H1 (cell line): ENCODE results near the gene BCL3. TPM values are rescaled to one million over a fixed set of nuclear protein-coding genes. Genes with fewer than 3 reads are reported as not detected.

Experiments
- CTCF ChIA-PET: fragments of 300-600 bp; sonication (Branson Sonifier 250); formaldehyde crosslinking; loops from one replicate; lab custom pipeline; 2021; ENCODE audit not compliant: partially characterized antibody; lab: Charles Lee
- POLR2A ChIA-PET: fragments of 300-600 bp; sonication (Branson Sonifier 250); formaldehyde crosslinking; loops from one replicate; lab custom pipeline; 2021; ENCODE audit warnings: inconsistent platforms; ENCODE audit not compliant: partially characterized antibody; lab: Charles Lee
- DNase-seq, 2 experiments: peaks; one replicate each; pipeline versions ENCODE4 v3.0.0 to v3.0.0-alpha.2; 2010 to 2022; ENCODE audit warnings: low spot score in 2 of 2, low read depth in 1 of 2, mixed read lengths in 1 of 2
- FAIRE-seq: peaks from 2 replicates; lab custom pipeline; 2011; peaks lifted over from hg19 to GRCh38; lab: Jason Lieb, UNC
- H2AFZ ChIP-seq: 2 replicates; pipeline ENCODE4 v1.8.1; 2012; ENCODE audit warnings: low read length, inconsistent platforms
- H2AK5ac ChIP-seq: 2 replicates; pipeline ENCODE4 v1.6.1; 2013; ENCODE audit warnings: low read depth, low read length
- H2BK120ac ChIP-seq: replicated peaks from 2 replicates; pipeline ENCODE3; 2013; ENCODE audit warnings: low read depth, low read length, inconsistent platforms
- H2BK12ac ChIP-seq: 2 replicates; pipeline ENCODE4 v1.6.1; 2013; ENCODE audit warnings: low read depth, low read length
- H2BK15ac ChIP-seq: 2 replicates; pipeline ENCODE4 v1.6.1; 2013; ENCODE audit warnings: low read length
- H2BK20ac ChIP-seq: 2 replicates; pipeline ENCODE4 v1.6.1; 2013; ENCODE audit warnings: low read length
- H2BK5ac ChIP-seq: 2 replicates; pipeline ENCODE4 v1.6.1; 2013; ENCODE audit warnings: low read depth, low read length
- H3K14ac ChIP-seq: 2 replicates; pipeline ENCODE4 v1.6.1; 2013; ENCODE audit warnings: inconsistent platforms; ENCODE audit not compliant: insufficient read length
- H3K18ac ChIP-seq: 2 replicates; pipeline ENCODE4 v1.6.1; 2013; ENCODE audit warnings: low read length; ENCODE audit errors: extremely low read depth
- H3K23ac ChIP-seq: 2 replicates; pipeline ENCODE4 v1.6.1; 2013; ENCODE audit warnings: inconsistent platforms; ENCODE audit not compliant: insufficient read length
- H3K23me2 ChIP-seq: 2 replicates; pipeline ENCODE4 v1.6.1; 2013; ENCODE audit warnings: low read depth, low read length
- H3K27ac ChIP-seq: 2 replicates; pipeline ENCODE4 v1.6.1; 2011; ENCODE audit warnings: low read depth, low read length, inconsistent platforms
- H3K27me3 ChIP-seq, 4 experiments: replicated peaks in 1 of 4; 1 replicate in 1 of 4; 2 replicates in 3 of 4; pipeline versions ENCODE4 v1.6.1 to v1.8.1; 2011 to 2013; ENCODE audit warnings: low read length in 3 of 4, mild to moderate bottlenecking in 3 of 4, inconsistent platforms in 2 of 4, mixed read lengths in 2 of 4, moderate library complexity in 1 of 4; ENCODE audit not compliant: control insufficient read depth in 3 of 4, insufficient read depth in 3 of 4; ENCODE audit errors: extremely low read depth in 1 of 4
- H3K36me3 ChIP-seq, 4 experiments: 2 replicates each; pipeline versions ENCODE4 v1.6.1 to v1.8.1; 2011 to 2013; ENCODE audit warnings: mild to moderate bottlenecking in 4 of 4, low read length in 3 of 4, moderate library complexity in 2 of 4, control low read depth in 1 of 4, inconsistent platforms in 1 of 4; ENCODE audit not compliant: insufficient read depth in 4 of 4, control insufficient read depth in 2 of 4
- H3K4ac ChIP-seq: replicated peaks from 2 replicates; pipeline ENCODE3; 2013; ENCODE audit warnings: low read length, low read depth, mixed read lengths, inconsistent platforms; ENCODE audit not compliant: insufficient read length
- H3K4me1 ChIP-seq, 4 experiments: replicated peaks in 1 of 4; 1 replicate in 1 of 4; 2 replicates in 3 of 4; pipeline versions ENCODE4 v1.6.1 to v1.8.1; 2011 to 2013; ENCODE audit warnings: low read length in 3 of 4, inconsistent platforms in 2 of 4, mixed read lengths in 1 of 4; ENCODE audit not compliant: insufficient read depth in 4 of 4, control insufficient read depth in 3 of 4
- H3K4me2 ChIP-seq, 2 experiments: 2 replicates each; pipeline versions ENCODE4 v1.6.1 to v1.8.1; 2011 to 2013; ENCODE audit warnings: low read depth in 2 of 2, low read length in 2 of 2, control low read depth in 1 of 2, inconsistent platforms in 1 of 2, mild to moderate bottlenecking in 1 of 2; ENCODE audit not compliant: insufficient read depth in 1 of 2
- H3K4me3 ChIP-seq, 4 experiments: fragments of 200-600, 300-600 bp in 1 of 4; sonication (generic), shearing (Covaris generic), sonication (Bioruptor Twin) in 1 of 4; 2 replicates each; pipeline versions ENCODE4 v1.5.1 to v1.8.1; 2011 to 2016; ENCODE audit warnings: low read length in 4 of 4, low read depth in 3 of 4, control low read depth in 2 of 4, inconsistent platforms in 2 of 4, mild to moderate bottlenecking in 2 of 4, mixed read lengths in 1 of 4, moderate library complexity in 1 of 4; ENCODE audit not compliant: insufficient read depth in 2 of 4; ENCODE audit errors: extremely low read depth in 1 of 4
- H3K56ac ChIP-seq: replicated peaks from 2 replicates; pipeline ENCODE3; 2013; ENCODE audit warnings: low read depth, mild to moderate bottlenecking, mixed read lengths, low read length, inconsistent platforms; ENCODE audit not compliant: insufficient read length
- H3K79me1 ChIP-seq: 2 replicates; pipeline ENCODE4 v1.6.1; 2013; ENCODE audit warnings: low read depth, low read length, control low read depth
- H3K79me2 ChIP-seq, 2 experiments: 2 replicates each; pipeline versions ENCODE4 v1.6.1 to v1.8.1; 2012 to 2013; ENCODE audit warnings: low read length in 2 of 2, mild to moderate bottlenecking in 2 of 2, inconsistent platforms in 1 of 2; ENCODE audit not compliant: insufficient read depth in 2 of 2, control insufficient read depth in 1 of 2
- H3K9ac ChIP-seq, 4 experiments: replicated peaks in 1 of 4; 1 replicate in 1 of 4; 2 replicates in 3 of 4; pipeline versions ENCODE4 v1.6.1 to v1.8.1; 2011 to 2013; ENCODE audit warnings: low read depth in 3 of 4, low read length in 3 of 4, control low read depth in 2 of 4, mild to moderate bottlenecking in 2 of 4, moderate library complexity in 2 of 4, inconsistent platforms in 1 of 4; ENCODE audit errors: extremely low read depth in 1 of 4
- H3K9me3 ChIP-seq, 2 experiments: 2 replicates each; pipeline versions ENCODE4 v1.6.1 to v1.8.1; 2012 to 2013; ENCODE audit warnings: mild to moderate bottlenecking in 2 of 2, moderate library complexity in 2 of 2, control low read depth in 1 of 2, inconsistent platforms in 1 of 2, low read depth in 1 of 2, low read length in 1 of 2, mixed read lengths in 1 of 2; ENCODE audit not compliant: insufficient read depth in 2 of 2
- H4K20me1 ChIP-seq, 2 experiments: replicated peaks in 1 of 2; 2 replicates each; pipeline versions ENCODE3 to v1.8.1; 2011 to 2013; ENCODE audit warnings: inconsistent platforms in 2 of 2, low read length in 2 of 2, mild to moderate bottlenecking in 1 of 2; ENCODE audit not compliant: insufficient read depth in 2 of 2, control insufficient read depth in 1 of 2
- H4K5ac ChIP-seq: 2 replicates; pipeline ENCODE4 v1.6.1; 2013; ENCODE audit warnings: low read length, low read depth, mixed read lengths, inconsistent platforms; ENCODE audit not compliant: insufficient read length
- H4K8ac ChIP-seq: 2 replicates; pipeline ENCODE4 v1.8.0; 2013; ENCODE audit warnings: mild to moderate bottlenecking, moderate library complexity, low read length, inconsistent platforms; ENCODE audit not compliant: insufficient read depth; ENCODE audit errors: extremely low read depth
- H4K91ac ChIP-seq: replicated peaks from 2 replicates; pipeline ENCODE3; 2013; ENCODE audit warnings: low read length, mixed read lengths, inconsistent platforms; ENCODE audit not compliant: insufficient read length
- ATF3 ChIP-seq: IDR thresholded peaks from 2 replicates; pipeline ENCODE4 v1.6.1; 2011; ENCODE audit warnings: low read depth, mild to moderate bottlenecking, low read length; ENCODE audit not compliant: insufficient read depth
- BACH1 ChIP-seq: IDR thresholded peaks from 2 replicates; pipeline ENCODE4 v1.6.1; 2012; ENCODE audit warnings: low read length, improper control_type of control experiment
- JUN ChIP-seq: IDR thresholded peaks from 2 replicates; pipeline ENCODE4 v1.6.1; 2011; ENCODE audit warnings: low read depth, mild to moderate bottlenecking, improper control_type of control experiment, low read length
- KDM4A ChIP-seq: IDR thresholded peaks from one replicate; pipeline ENCODE4 v1.7.1; 2012; ENCODE audit warnings: low read depth, mild to moderate bottlenecking, moderate library complexity, low read length, inconsistent platforms; ENCODE audit not compliant: severe bottlenecking
- NRF1 ChIP-seq: IDR thresholded peaks from 2 replicates; pipeline ENCODE4 v1.6.1; 2011; ENCODE audit warnings: mild to moderate bottlenecking, low read depth, low read length, improper control_type of control experiment
- SIX5 ChIP-seq: IDR thresholded peaks from 2 replicates; pipeline ENCODE4 v1.6.1; 2011; ENCODE audit warnings: mild to moderate bottlenecking, low read depth, low read length
- SP1 ChIP-seq: IDR thresholded peaks from 2 replicates; pipeline ENCODE4 v1.6.1; 2011; ENCODE audit warnings: low read depth, low read length
- SP4 ChIP-seq: IDR thresholded peaks from 2 replicates; pipeline ENCODE4 v1.6.1; 2012; ENCODE audit warnings: low read length, inconsistent platforms
- SUZ12 ChIP-seq: fragments of 200-600 bp; sonication (generic); IDR thresholded peaks from 2 replicates; pipeline ENCODE4 v1.6.1; 2012; ENCODE audit warnings: mild to moderate bottlenecking, inconsistent platforms, low read length, moderate library complexity, mixed read lengths
- WGBS, 2 experiments: shearing (Covaris generic) in 1 of 2; methylation state at CpG; one replicate each; pipeline versions ENCODE4 v1.1.6 to v1.1.7; 2013 to 2015; ENCODE audit warnings: low lambda C conversion rate in 2 of 2, mixed read lengths in 2 of 2, inconsistent platforms in 1 of 2, low coverage in 1 of 2, missing lambda C conversion rate in 1 of 2; ENCODE audit not compliant: insufficient replicate concordance in 2 of 2, insufficient coverage in 1 of 2, insufficient read length in 1 of 2; ENCODE audit errors: extremely low coverage in 1 of 2, missing lambda C conversion rate in 1 of 2; 5-methylcytosine and 5-hydroxymethylcytosine counted together
- polyA plus RNA-seq, 7 experiments: library from polyadenylated mRNA; depleted of rRNA in 3 of 7; stranded (reverse) in 5 of 7; unstranded in 2 of 7; fragments of >200 nt in 5 of 7; fragments of 200-250 nt in 2 of 7; gene quantifications; 1 replicate in 5 of 7; 2 replicates in 1 of 7; 4 replicates in 1 of 7; pipeline versions ENCODE4 v1.2.1 to v1.2.3, GENCODE V29; 2011 to 2013; ENCODE audit warnings: missing spikeins in 2 of 7, mixed read lengths in 2 of 7
- total RNA-seq: library from RNA; stranded (reverse); fragmentation: NEBNext Ultra II Directional; extraction: Animal tissue kit (Norgen Biotek cat#: 25700); gene quantifications from 2 replicates; pipeline ENCODE4 v1.2.1, GENCODE V29; 2021
- TF ChIP-seq, protein P1 (sequence below): IDR thresholded peaks from 2 replicates; pipeline ENCODE4 v1.6.1; 2012; ENCODE audit warnings: low read length, inconsistent platforms

The BCL3 gene
- total and polyA plus RNA-seq, 2 of the 8 experiments (the other 6 are each of a cell fraction or from before 2014, with no cell fraction given) = 0.88 to 2.4 TPM

DNA sequence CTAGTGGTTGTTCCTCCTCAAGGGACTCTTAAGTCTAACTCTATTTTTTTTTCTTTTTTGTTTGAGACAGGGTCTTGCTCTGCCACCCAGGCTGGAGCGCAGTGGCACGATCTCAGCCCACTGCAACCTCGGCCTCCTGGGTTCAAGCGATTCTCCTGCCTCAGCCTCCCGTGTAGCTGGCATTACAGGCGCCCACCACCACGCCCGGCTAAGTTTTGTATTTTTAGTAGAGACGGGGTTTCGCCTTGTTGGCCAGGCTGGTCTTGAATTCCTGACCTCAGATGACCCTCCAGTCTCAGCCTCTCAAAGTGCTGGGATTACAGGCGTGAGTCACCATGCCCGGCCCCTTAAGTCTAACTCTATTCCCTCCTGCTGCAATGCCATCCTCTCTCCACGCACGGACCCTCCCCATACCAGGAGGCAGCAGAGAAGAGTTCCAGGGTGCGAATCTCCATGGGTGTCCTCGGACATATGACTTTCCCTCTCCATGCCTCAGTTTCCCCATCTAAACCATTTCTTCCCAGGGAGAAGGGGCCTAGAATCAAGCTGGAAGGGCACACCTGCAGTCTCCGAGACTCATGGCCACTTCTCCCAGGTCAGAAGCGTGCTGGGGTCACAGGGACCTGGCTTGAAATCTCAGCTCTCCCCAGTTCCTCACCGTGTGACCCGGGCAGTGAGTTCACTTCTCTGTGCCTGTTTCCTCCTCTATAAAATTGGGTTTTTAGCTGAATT lies 6.0 kb upstream of the BCL3 start:
- FAIRE-seq = no peak
- no peak overlapping the region for H2BK15ac ChIP-seq
- TF ChIP-seq KDM4A (no peak), SUZ12 (no peak), ATF3 (no peak), JUN (no peak), BACH1 (no peak), SP4 (no peak), SIX5 (no peak), NRF1 (no peak), SP1 (no peak)
- TF ChIP-seq, protein P1, sequence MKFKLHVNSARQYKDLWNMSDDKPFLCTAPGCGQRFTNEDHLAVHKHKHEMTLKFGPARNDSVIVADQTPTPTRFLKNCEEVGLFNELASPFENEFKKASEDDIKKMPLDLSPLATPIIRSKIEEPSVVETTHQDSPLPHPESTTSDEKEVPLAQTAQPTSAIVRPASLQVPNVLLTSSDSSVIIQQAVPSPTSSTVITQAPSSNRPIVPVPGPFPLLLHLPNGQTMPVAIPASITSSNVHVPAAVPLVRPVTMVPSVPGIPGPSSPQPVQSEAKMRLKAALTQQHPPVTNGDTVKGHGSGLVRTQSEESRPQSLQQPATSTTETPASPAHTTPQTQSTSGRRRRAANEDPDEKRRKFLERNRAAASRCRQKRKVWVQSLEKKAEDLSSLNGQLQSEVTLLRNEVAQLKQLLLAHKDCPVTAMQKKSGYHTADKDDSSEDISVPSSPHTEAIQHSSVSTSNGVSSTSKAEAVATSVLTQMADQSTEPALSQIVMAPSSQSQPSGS = no peak

More for the DNA sequence above, 6.0 kb upstream of the BCL3 start:
- H3K9me3 ChIP-seq = no peaks in the 10 kb centered on the region
- no peaks in the 10 kb centered on the region for H4K20me1 ChIP-seq
- H3K4me1 ChIP-seq = peaks cover 0 to 6% (median 3%) of the 10 kb centered on the region in 4 experiments; a peak in 4 of 7 replicates
- CTCF ChIA-PET = interaction anchor here (0.6 to 9.4 kb wide), 8 partner anchors 10 to 166 kb away, joined by 3 to 91 read pairs (median 7); partner anchors contain the start of gene NECTIN2
- peaks cover 9 to 24% (median 19%) of the 10 kb centered on the region in 4 experiments for H3K27me3 ChIP-seq
- H4K8ac ChIP-seq = peak overlapping the region; percentile 62; the same call in 1 of the 2 replicates
- H3K27ac ChIP-seq = no peak overlapping the region
- H3K18ac ChIP-seq = no peak overlapping the region; the same call in 1 of the 2 replicates
- H2AFZ ChIP-seq = no peak overlapping the region
- no peaks in the 10 kb centered on the region for H3K79me2 ChIP-seq
- 90% methylated on average over 18 of the region's 20 CpGs; no CpG with 5 or more reads in 1 of the 2 experiments for WGBS, 2 experiments
- H3K4me2 ChIP-seq = no peak overlapping the region
- no peak for DNase-seq
- 0 out of 2 replicates have a peak overlapping the region, but pooled peaks have one; percentile 68 for H2BK12ac ChIP-seq
- no peak overlapping the region for H4K5ac ChIP-seq
- peak overlapping the region; percentile 61 for H4K91ac ChIP-seq
- no peak overlapping the region for H3K56ac ChIP-seq
- H3K23me2 ChIP-seq = peaks cover 7% of the 10 kb centered on the region; the same call in 1 of the 2 replicates
- H3K14ac ChIP-seq = no peak overlapping the region
- POLR2A ChIA-PET = interaction anchor here (0.9 kb wide), 1 partner anchor 28 kb away, joined by 5 read pairs; no protein-coding TSS in a partner anchor
- H3K4me3 ChIP-seq = no peak overlapping the region
- 0 out of 2 replicates have a peak overlapping the region, but pooled peaks have one; percentile 80 for H2BK20ac ChIP-seq
- H2BK5ac ChIP-seq = peak overlapping the region; percentile 78; the same call in 1 of the 2 replicates
- H2AK5ac ChIP-seq = no peak overlapping the region; the same call in 1 of the 2 replicates
- no peak overlapping the region for H3K9ac ChIP-seq
- no peak overlapping the region for H3K4ac ChIP-seq
- no peaks in the 10 kb centered on the region for H3K36me3 ChIP-seq
- no peak overlapping the region for H2BK120ac ChIP-seq
- H3K79me1 ChIP-seq = no peaks in the 10 kb centered on the region
- H3K23ac ChIP-seq = no peak overlapping the region
